CD4-positive, alpha-beta T cell treated with Interleukin-17A for 4 hours (primary cell): ENCODE measurements around the gene FCAR.
"Not testable (repeated sequence)": the region's sequence is repeated elsewhere in the genome, so short reads cannot be mapped to it uniquely, and the experiment has no call there.

ENCODE experiments used
- DNase-seq: peaks from one replicate; pipeline ENCODE4 v3.0.0-alpha.2; 2020; ENCODE audit warnings: mixed read lengths

The FCAR gene

GRCh38 chr19:54896036-54896435 is 22.0 kb downstream of the FCAR start:
- no peak for DNase-seq

- DNase-seq = not testable (repeated sequence)
Measured at GRCh38 chr19:54898685-54899084, 24.6 kb downstream of the FCAR start.

- not testable (repeated sequence) for DNase-seq
Measured at GRCh38 chr19:54899646-54900045, 25.6 kb downstream of the FCAR start.

- not testable (repeated sequence) for DNase-seq
Measured at GRCh38 chr19:54901153-54901552, 27.1 kb downstream of the FCAR start.

GRCh38 chr19:54902061-54902460 is 28.0 kb downstream of the FCAR start:
- no peak for DNase-seq

- DNase-seq = no peak
Measured at GRCh38 chr19:54903303-54903702, 29.3 kb downstream of the FCAR start.

- DNase-seq = not testable (repeated sequence)
Measured at GRCh38 chr19:54904261-54904660, 30.2 kb downstream of the FCAR start.

GRCh38 chr19:54905421-54905802 is 31.4 kb downstream of the FCAR start:
- DNase-seq = no peak

GRCh38 chr19:54905803-54906511 is 31.9 kb downstream of the FCAR start, which contains the start of gene NCR1:
TSS of gene NCR1 (plus strand) at chr19:54906148. CDS start at chr19:54906188, 40 bp downstream.
- no peak for DNase-seq

GRCh38 chr19:54906819-54907218 is 32.8 kb downstream of the FCAR start:
- DNase-seq = no peak

GRCh38 chr19:54907899-54908298 is 33.9 kb downstream of the FCAR start:
- not testable (repeated sequence) for DNase-seq

- no peak for DNase-seq
Measured at GRCh38 chr19:54916822-54917221, 42.8 kb downstream of the FCAR start.

GRCh38 chr19:54918499-54918898 is 44.5 kb downstream of the FCAR start:
- no peak for DNase-seq

- DNase-seq = not testable (repeated sequence)
Measured at GRCh38 chr19:54919646-54920563, 45.9 kb downstream of the FCAR start.

GRCh38 chr19:54921082-54921481 is 47.0 kb downstream of the FCAR start:
- DNase-seq = no peak

GRCh38 chr19:54923276-54923675 is 49.2 kb downstream of the FCAR start:
- DNase-seq = no peak

- no peak for DNase-seq
Measured at GRCh38 chr19:54928299-54928698, 54.3 kb downstream of the FCAR start.

GRCh38 chr19:54937926-54938325 is 63.9 kb downstream of the FCAR start:
- DNase-seq = no peak

- no peak for DNase-seq
Measured at GRCh38 chr19:54938906-54939305, 64.9 kb downstream of the FCAR start.

GRCh38 chr19:54939538-54939937 is 65.5 kb downstream of the FCAR start:
- not testable (repeated sequence) for DNase-seq
